Fibroblast of mammary gland (primary cell): ENCODE results near the gene RABGEF1.

Experiments used
- DNase-seq: peaks from one replicate; pipeline ENCODE4 v3.0.0-alpha.2; 2010; ENCODE audit warnings: low read depth
- H3K4me3 ChIP-seq: 2 replicates; pipeline ENCODE4 v1.5.1; 2011; ENCODE audit warnings: low read depth, mild to moderate bottlenecking, low read length, moderate library complexity; ENCODE audit not compliant: control insufficient read depth
- TF ChIP-seq, protein P1 (sequence below): conservative IDR thresholded peaks from 2 replicates; pipeline ENCODE4 v1.5.1; 2011; ENCODE audit warnings: low read depth, low read length, inconsistent platforms; ENCODE audit not compliant: control insufficient read depth, insufficient read depth

RABGEF1 gene

DNA sequence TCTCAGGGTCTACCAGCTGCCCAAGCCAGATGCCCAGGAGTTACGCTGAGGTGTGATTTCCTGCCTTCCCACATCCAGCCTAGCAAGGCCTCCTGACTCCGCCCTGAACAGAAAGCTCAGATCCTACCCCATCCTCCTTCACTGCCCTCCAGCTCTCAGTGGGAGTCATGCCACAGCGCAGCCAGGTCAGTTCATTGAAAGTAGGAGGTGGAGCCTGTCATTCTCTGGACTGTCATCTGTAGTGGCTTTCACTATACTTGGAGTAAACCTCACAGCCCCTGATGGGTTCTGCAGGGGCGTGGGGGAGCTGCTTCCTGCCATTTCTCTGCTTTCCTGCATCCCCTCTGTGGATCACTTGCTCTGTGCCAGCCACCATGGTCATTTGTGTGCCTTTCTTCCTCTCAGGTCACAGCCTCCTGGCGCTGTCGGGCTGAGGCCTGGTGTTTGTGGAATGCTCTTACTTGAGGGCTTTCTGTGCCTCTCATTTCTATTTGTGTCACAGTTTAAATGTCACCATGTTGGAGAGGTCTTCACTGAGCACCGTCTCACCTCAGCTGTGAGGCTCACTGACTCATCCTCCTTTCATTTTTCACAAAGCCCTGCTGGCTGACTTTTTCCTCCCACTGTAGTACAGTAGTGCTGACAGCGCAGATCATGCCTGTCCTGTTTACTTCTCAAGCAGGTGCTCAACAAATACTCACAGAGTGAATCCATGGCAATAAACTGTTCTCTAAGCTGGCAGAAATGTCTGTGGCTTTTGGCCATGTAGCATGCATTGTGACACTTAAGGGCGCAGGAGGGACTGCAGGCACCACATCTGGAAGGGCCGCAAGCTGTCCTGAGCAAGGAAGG lies 119.5 kb downstream of the RABGEF1 start:
- TF ChIP-seq, protein P1, sequence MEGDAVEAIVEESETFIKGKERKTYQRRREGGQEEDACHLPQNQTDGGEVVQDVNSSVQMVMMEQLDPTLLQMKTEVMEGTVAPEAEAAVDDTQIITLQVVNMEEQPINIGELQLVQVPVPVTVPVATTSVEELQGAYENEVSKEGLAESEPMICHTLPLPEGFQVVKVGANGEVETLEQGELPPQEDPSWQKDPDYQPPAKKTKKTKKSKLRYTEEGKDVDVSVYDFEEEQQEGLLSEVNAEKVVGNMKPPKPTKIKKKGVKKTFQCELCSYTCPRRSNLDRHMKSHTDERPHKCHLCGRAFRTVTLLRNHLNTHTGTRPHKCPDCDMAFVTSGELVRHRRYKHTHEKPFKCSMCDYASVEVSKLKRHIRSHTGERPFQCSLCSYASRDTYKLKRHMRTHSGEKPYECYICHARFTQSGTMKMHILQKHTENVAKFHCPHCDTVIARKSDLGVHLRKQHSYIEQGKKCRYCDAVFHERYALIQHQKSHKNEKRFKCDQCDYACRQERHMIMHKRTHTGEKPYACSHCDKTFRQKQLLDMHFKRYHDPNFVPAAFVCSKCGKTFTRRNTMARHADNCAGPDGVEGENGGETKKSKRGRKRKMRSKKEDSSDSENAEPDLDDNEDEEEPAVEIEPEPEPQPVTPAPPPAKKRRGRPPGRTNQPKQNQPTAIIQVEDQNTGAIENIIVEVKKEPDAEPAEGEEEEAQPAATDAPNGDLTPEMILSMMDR: no peak
- no peak overlapping the region for H3K4me3 ChIP-seq
- no peak for DNase-seq

DNA sequence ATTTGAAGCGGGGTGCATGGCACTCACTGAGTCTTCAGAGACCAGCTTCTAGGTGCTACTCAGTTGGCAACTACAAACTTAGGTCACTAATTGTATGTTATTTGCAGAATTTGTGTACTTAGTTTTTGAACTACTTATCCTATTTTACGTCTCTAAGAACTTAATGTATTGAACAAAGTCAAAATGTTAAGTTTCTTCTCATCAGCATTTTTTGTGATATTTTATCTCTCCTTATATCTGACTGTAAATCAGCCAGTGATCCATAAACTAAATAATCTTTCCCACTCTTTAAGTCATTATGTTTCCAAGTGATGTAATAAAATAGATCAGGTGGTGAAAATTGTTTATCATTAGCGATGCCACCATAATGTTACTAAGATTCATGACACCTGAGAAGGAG lies 120.2 kb downstream of the RABGEF1 start:
- H3K4me3 ChIP-seq: no peak overlapping the region
- no peak for DNase-seq
- TF ChIP-seq, protein P1: no peak
